HepG2 (cell line): ENCODE results near the gene CABLES2. TPM values are rescaled to one million over a fixed set of nuclear protein-coding genes. Genes with fewer than 3 reads are reported as not detected.
A peak's percentile ranks its signal among the peaks of the same experiment; 100 is the strongest.

Experiments used
- CBX5 ChIP-seq: sonication (generic); formaldehyde crosslinking; IDR thresholded peaks from 2 replicates; pipeline ENCODE4 v1.4.0; 2020; ENCODE audit warnings: missing genetic modification reagents, borderline replicate concordance
- CSRNP2 ChIP-seq: sonication (generic); formaldehyde crosslinking; conservative IDR thresholded peaks from 2 replicates; pipeline ENCODE4 v1.8.0; 2022; ENCODE audit warnings: low read depth, missing genetic modification reagents
- GATA4 ChIP-seq: sonication (generic); IDR thresholded peaks from 2 replicates; pipeline ENCODE4 v1.6.1; 2016; ENCODE audit warnings: antibody characterized with exemption, low read depth, borderline replicate concordance
- HOXA9 ChIP-seq: sonication (generic); formaldehyde crosslinking; IDR thresholded peaks from 2 replicates; pipeline ENCODE4 v1.8.1; 2022; ENCODE audit warnings: missing genetic modification reagents, mild to moderate bottlenecking, moderate library complexity, borderline replicate concordance
- TBX3 ChIP-seq: fragments of 450-650 bp; IDR thresholded peaks from 2 replicates; pipeline ENCODE4 v1.6.1; 2017; ENCODE audit warnings: antibody characterized with exemption, mild to moderate bottlenecking, inconsistent platforms, borderline replicate concordance
- ZNF121 ChIP-seq: sonication (generic); formaldehyde crosslinking; IDR thresholded peaks from 2 replicates; pipeline ENCODE4 v1.5.0; 2020; ENCODE audit warnings: mild to moderate bottlenecking, missing genetic modification reagents
- ZNF264 ChIP-seq: sonication (generic); formaldehyde crosslinking; IDR thresholded peaks from 2 replicates; pipeline ENCODE4 v1.4.0; 2020; ENCODE audit warnings: missing genetic modification reagents
- ZNF441 ChIP-seq: sonication (generic); formaldehyde crosslinking; IDR thresholded peaks from 2 replicates; pipeline ENCODE4 v1.7.0; 2021; ENCODE audit warnings: missing genetic modification reagents, borderline replicate concordance
- ZNF564 ChIP-seq: sonication (generic); formaldehyde crosslinking; IDR thresholded peaks from 2 replicates; pipeline ENCODE4 v1.8.1; 2023; ENCODE audit warnings: mild to moderate bottlenecking, missing genetic modification reagents
- ZNF687 ChIP-seq: sonication (generic); formaldehyde crosslinking; IDR thresholded peaks from 2 replicates; pipeline ENCODE4 v1.5.1; 2020; ENCODE audit warnings: mild to moderate bottlenecking, missing genetic modification reagents, moderate library complexity
- polyA plus RNA-seq, 8 experiments: library from polyadenylated mRNA; depleted of rRNA in 3 of 8; stranded (reverse) in 7 of 8; unstranded in 1 of 8; fragments of >200 nt; fragmentation: Illumina TruSeq in 4 of 8; extraction: Trizol in 4 of 8; gene quantifications; 2 replicates each; pipeline versions ENCODE4 v1.2.1 to v1.2.3, GENCODE V29; 2011 to 2016; ENCODE audit warnings: low read depth in 4 of 8, missing spikeins in 1 of 8, mixed read lengths in 1 of 8; ENCODE audit not compliant: insufficient read depth in 1 of 8
- total RNA-seq, 5 experiments: library from RNA; depleted of rRNA; stranded (reverse); fragments of >200 nt; fragmentation: Illumina TruSeq; extraction: Trizol; gene quantifications; 2 replicates each; pipeline ENCODE4 v1.2.3, GENCODE V29; 2016; ENCODE audit warnings: low read depth in 1 of 5
- TF ChIP-seq, protein P1 (sequence below): IDR thresholded peaks from 2 replicates; pipeline ENCODE4 v1.6.1; 2012; ENCODE audit warnings: low read length, improper control_type of control experiment
- TF ChIP-seq, protein P2 (sequence below): sonication (generic); formaldehyde crosslinking; IDR thresholded peaks from 2 replicates; pipeline ENCODE4 v1.5.0; 2020; ENCODE audit warnings: mild to moderate bottlenecking, missing genetic modification reagents, borderline replicate concordance
- TF ChIP-seq, protein P3 (sequence below): IDR thresholded peaks from 2 replicates; pipeline ENCODE4 v1.6.1; 2016; ENCODE audit warnings: mild to moderate bottlenecking, missing biosample characterization, missing genetic modification reagents
- TF ChIP-seq, protein P4 (sequence below): IDR thresholded peaks from 2 replicates; pipeline ENCODE4 v1.6.1; 2016; ENCODE audit warnings: missing biosample characterization, missing genetic modification reagents, low read depth

Gene CABLES2
- total and polyA plus RNA-seq, 2 of the 13 experiments (the other 11 are each of a cell fraction or from before 2014, with no cell fraction given): 5.2 to 9.7 TPM

DNA sequence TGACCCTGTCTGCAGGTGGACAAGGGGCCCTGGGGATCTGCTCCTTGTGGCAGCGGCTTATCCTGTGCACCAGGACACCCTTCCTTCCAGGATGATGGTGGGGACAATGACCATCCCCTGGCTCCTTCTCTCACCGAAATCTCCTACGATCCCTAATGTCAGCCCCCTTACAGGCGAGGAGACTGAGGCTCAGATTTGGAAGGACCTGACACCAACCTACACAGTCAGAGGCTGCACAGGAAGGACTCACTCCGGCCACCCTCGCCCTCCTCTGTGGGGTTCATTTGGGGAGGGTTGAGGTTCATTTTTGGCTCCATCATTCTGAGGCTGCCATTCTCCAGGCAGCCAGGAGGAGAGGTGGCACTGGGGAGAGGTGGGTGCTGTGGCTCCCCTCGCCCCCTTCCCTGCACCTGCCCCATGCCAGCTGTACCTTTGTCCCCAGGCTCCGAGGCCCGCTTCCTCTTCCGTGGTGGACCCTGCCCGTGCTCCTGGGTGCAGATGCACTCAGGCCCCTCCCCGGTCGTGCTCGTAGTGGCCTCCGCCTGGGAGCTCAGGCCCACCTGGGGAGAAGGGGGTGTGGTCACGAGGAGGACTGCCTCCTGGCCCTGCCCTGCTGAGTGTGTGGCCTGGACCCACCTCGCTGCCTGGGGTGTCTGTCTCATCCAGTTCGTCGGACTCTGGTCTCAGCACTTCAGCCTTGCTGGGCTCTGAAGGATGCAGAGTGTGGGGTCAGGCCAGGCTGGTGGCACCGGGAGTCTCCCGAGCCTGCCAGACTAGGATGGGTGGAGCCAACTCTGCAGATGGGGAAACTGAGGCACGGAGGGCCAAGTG lies 5.3 kb upstream of the CABLES2 start (continued):
- TF ChIP-seq ZNF687 (CRISPR knock-in tag): peak; percentile 54
- TF ChIP-seq ZNF564 (CRISPR knock-in tag): no peak; the same call in 1 of the 2 replicates
- TF ChIP-seq, protein P1, sequence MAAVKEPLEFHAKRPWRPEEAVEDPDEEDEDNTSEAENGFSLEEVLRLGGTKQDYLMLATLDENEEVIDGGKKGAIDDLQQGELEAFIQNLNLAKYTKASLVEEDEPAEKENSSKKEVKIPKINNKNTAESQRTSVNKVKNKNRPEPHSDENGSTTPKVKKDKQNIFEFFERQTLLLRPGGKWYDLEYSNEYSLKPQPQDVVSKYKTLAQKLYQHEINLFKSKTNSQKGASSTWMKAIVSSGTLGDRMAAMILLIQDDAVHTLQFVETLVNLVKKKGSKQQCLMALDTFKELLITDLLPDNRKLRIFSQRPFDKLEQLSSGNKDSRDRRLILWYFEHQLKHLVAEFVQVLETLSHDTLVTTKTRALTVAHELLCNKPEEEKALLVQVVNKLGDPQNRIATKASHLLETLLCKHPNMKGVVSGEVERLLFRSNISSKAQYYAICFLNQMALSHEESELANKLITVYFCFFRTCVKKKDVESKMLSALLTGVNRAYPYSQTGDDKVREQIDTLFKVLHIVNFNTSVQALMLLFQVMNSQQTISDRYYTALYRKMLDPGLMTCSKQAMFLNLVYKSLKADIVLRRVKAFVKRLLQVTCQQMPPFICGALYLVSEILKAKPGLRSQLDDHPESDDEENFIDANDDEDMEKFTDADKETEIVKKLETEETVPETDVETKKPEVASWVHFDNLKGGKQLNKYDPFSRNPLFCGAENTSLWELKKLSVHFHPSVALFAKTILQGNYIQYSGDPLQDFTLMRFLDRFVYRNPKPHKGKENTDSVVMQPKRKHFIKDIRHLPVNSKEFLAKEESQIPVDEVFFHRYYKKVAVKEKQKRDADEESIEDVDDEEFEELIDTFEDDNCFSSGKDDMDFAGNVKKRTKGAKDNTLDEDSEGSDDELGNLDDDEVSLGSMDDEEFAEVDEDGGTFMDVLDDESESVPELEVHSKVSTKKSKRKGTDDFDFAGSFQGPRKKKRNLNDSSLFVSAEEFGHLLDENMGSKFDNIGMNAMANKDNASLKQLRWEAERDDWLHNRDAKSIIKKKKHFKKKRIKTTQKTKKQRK: no peak
- no peak for TF ChIP-seq ZNF441 (CRISPR knock-in tag)
- TF ChIP-seq CSRNP2 (CRISPR knock-in tag): no peak
- TF ChIP-seq CBX5 (CRISPR knock-in tag): no peak
- TF ChIP-seq, protein P2, sequence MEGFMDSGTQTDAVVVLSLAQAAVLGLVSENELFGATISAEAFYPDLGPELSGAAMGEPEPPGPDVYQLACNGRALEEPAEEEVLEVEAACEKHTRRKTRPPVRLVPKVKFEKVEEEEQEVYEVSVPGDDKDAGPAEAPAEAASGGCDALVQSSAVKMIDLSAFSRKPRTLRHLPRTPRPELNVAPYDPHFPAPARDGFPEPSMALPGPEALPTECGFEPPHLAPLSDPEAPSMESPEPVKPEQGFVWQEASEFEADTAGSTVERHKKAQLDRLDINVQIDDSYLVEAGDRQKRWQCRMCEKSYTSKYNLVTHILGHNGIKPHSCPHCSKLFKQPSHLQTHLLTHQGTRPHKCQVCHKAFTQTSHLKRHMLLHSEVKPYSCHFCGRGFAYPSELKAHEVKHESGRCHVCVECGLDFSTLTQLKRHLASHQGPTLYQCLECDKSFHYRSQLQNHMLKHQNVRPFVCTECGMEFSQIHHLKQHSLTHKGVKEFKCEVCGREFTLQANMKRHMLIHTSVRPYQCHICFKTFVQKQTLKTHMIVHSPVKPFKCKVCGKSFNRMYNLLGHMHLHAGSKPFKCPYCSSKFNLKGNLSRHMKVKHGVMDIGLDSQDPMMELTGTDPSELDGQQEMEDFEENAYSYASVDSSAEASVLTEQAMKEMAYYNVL: no peak; the same call in none of the 2 replicates
- TF ChIP-seq TBX3: no peak
- no peak for TF ChIP-seq GATA4
- TF ChIP-seq ZNF264: no peak
- TF ChIP-seq HOXA9 (CRISPR knock-in tag): no peak
- TF ChIP-seq, protein P3, sequence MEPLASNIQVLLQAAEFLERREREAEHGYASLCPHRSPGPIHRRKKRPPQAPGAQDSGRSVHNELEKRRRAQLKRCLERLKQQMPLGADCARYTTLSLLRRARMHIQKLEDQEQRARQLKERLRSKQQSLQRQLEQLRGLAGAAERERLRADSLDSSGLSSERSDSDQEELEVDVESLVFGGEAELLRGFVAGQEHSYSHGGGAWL (CRISPR knock-in tag): no peak; the same call in 1 of the 2 replicates
- TF ChIP-seq ZNF121: no peak; the same call in 1 of the 2 replicates
- TF ChIP-seq, protein P4, sequence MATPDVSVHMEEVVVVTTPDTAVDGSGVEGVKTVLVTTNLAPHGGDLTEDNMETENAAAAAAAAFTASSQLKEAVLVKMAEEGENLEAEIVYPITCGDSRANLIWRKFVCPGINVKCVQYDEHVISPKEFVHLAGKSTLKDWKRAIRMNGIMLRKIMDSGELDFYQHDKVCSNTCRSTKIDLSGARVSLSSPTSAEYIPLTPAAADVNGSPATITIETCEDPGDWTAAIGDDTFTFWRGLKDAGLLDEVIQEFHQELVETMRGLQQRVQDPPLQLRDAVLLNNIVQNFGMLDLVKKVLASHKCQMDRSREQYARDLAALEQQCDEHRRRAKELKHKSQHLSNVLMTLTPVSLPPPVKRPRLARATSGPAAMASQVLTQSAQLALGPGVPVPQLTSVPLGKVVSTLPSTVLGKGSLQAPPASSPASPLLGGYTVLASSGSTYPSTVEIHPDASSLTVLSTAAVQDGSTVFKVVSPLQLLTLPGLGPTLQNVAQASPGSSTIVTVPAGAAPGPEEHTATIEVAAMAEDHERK (CRISPR knock-in tag): no peak
